GM23338 (cell line): Measurements from ENCODE around the gene FRRS1L. TPM values are rescaled to one million over a fixed set of nuclear protein-coding genes. Genes with fewer than 3 reads are reported as not detected.

Experiments used
- ATAC-seq: fragments of 200-7000 bp; cut with Tn5 transposase; 3 replicates; pipeline ENCODE4 v1.9.1; 2020
- DNase-seq: peaks from one replicate; pipeline ENCODE4 v3.0.0-alpha.2; 2015; ENCODE audit warnings: low spot score
- H2AFZ ChIP-seq: fragments of 200-600 bp; sonication (generic); 2 replicates; pipeline ENCODE4 v1.8.0; 2016; ENCODE audit warnings: antibody characterized with exemption, mild to moderate bottlenecking, moderate library complexity
- H3F3A ChIP-seq: fragments of 200-600 bp; sonication (generic); replicated peaks from 2 replicates; pipeline ENCODE4 v1.8.0; 2017; ENCODE audit warnings: antibody characterized with exemption, mixed run types, low read depth
- H3K27ac ChIP-seq: fragments of 200-600 bp; sonication (generic); 2 replicates; pipeline ENCODE4 v1.6.1; 2016; ENCODE audit warnings: low read depth
- H3K27me3 ChIP-seq: fragments of 200-600 bp; sonication (generic); 2 replicates; pipeline ENCODE4 v1.8.0; 2016; ENCODE audit warnings: mild to moderate bottlenecking, mixed run types, moderate library complexity; ENCODE audit not compliant: insufficient read depth
- H3K36me3 ChIP-seq: fragments of 200-600 bp; sonication (generic); 2 replicates; pipeline ENCODE4 v1.8.0; 2016; ENCODE audit warnings: mild to moderate bottlenecking; ENCODE audit not compliant: insufficient read depth
- H3K4me1 ChIP-seq: fragments of 200-600 bp; sonication (generic); 2 replicates; pipeline ENCODE4 v1.8.0; 2016; ENCODE audit warnings: mild to moderate bottlenecking, moderate library complexity; ENCODE audit not compliant: insufficient read depth
- H3K4me2 ChIP-seq: fragments of 200-600 bp; sonication (generic); 2 replicates; pipeline ENCODE4 v1.7.1; 2017; ENCODE audit warnings: mixed run types
- H3K4me3 ChIP-seq: fragments of 200-600 bp; sonication (generic); 2 replicates; pipeline ENCODE4 v1.6.1; 2016; ENCODE audit warnings: mixed run types
- H3K79me2 ChIP-seq: fragments of 200-600 bp; sonication (generic); replicated peaks from 2 replicates; pipeline ENCODE4 v1.8.0; 2017; ENCODE audit warnings: mild to moderate bottlenecking; ENCODE audit not compliant: insufficient read depth
- H3K9me2 ChIP-seq: fragments of 200-600 bp; sonication (generic); 2 replicates; pipeline ENCODE4 v1.8.0; 2017; ENCODE audit not compliant: insufficient read depth
- H4K20me1 ChIP-seq: fragments of 200-600 bp; sonication (generic); replicated peaks from 2 replicates; pipeline ENCODE4 v1.8.0; 2017; ENCODE audit warnings: mild to moderate bottlenecking; ENCODE audit not compliant: insufficient read depth
- H3K27ac Mint-ChIP-seq: 2 replicates; pipeline ENCODE4 v1.8.0; 2020; ENCODE audit warnings: inconsistent platforms, mild to moderate bottlenecking, moderate library complexity, mixed read lengths
- H3K27me3 Mint-ChIP-seq: 3 replicates; pipeline ENCODE4 v1.8.0; 2022; ENCODE audit warnings: low read depth, mild to moderate bottlenecking, moderate library complexity, mixed read lengths, inconsistent platforms; ENCODE audit not compliant: insufficient read depth, poor library complexity
- H3K36me3 Mint-ChIP-seq: 3 replicates; pipeline ENCODE4 v1.8.0; 2021; ENCODE audit warnings: low read depth, mild to moderate bottlenecking, inconsistent platforms, moderate library complexity, mixed read lengths
- H3K4me1 Mint-ChIP-seq: 3 replicates; pipeline ENCODE4 v1.8.0; 2020; ENCODE audit warnings: mild to moderate bottlenecking, inconsistent platforms, mixed read lengths
- H3K4me3 Mint-ChIP-seq: 3 replicates; pipeline ENCODE4 v1.8.0; 2021; ENCODE audit warnings: moderate library complexity, mild to moderate bottlenecking, inconsistent platforms, mixed read lengths
- H3K9me3 Mint-ChIP-seq: 3 replicates; pipeline ENCODE4 v1.8.0; 2020; ENCODE audit warnings: moderate library complexity, mild to moderate bottlenecking, inconsistent platforms, mixed read lengths
- CREB1 ChIP-seq: fragments of 250-450 bp; sonication (Bioruptor Pico); IDR thresholded peaks from 2 replicates; pipeline ENCODE4 v1.5.0; 2020; ENCODE audit warnings: low read depth, mild to moderate bottlenecking, moderate library complexity
- CTCF ChIP-seq, 2 experiments: fragments of 200-600 bp in 1 of 2; sonication (generic) in 1 of 2; conservative IDR thresholded peaks; 2 replicates each; pipeline versions ENCODE4 v1.5.1 to v1.6.1; 2016 to 2017; ENCODE audit warnings: antibody characterized with exemption in 2 of 2, low read depth in 2 of 2, mild to moderate bottlenecking in 2 of 2, moderate library complexity in 1 of 2
- ETS1 ChIP-seq: IDR thresholded peaks from 2 replicates; pipeline ENCODE4 v1.6.1; 2016; ENCODE audit warnings: antibody characterized with exemption
- EZH2 ChIP-seq: fragments of 200-600 bp; sonication (generic); IDR thresholded peaks from one replicate; pipeline ENCODE4 v1.8.0; 2017; ENCODE audit warnings: antibody characterized with exemption, mild to moderate bottlenecking, low read depth; ENCODE audit not compliant: unreplicated experiment
- EZH2phosphoT487 ChIP-seq: fragments of 200-600 bp; sonication (generic); IDR thresholded peaks from one replicate; pipeline ENCODE4 v1.8.1; 2018; ENCODE audit warnings: antibody characterized with exemption; ENCODE audit not compliant: unreplicated experiment
- JUNB ChIP-seq: IDR thresholded peaks from one replicate; pipeline ENCODE4 v1.6.1; 2016; ENCODE audit warnings: antibody characterized with exemption; ENCODE audit not compliant: unreplicated experiment
- NANOG ChIP-seq: IDR thresholded peaks from 2 replicates; pipeline ENCODE4 v1.6.1; 2016; ENCODE audit warnings: antibody characterized with exemption, borderline replicate concordance
- POLR2AphosphoS5 ChIP-seq: IDR thresholded peaks from 2 replicates; pipeline ENCODE4 v1.6.1; 2016; ENCODE audit warnings: antibody characterized with exemption, low read depth
- REST ChIP-seq: IDR thresholded peaks from one replicate; pipeline ENCODE4 v1.6.1; 2018; ENCODE audit warnings: antibody characterized with exemption; ENCODE audit not compliant: unreplicated experiment
- STAT1 ChIP-seq: IDR thresholded peaks from one replicate; pipeline ENCODE4 v1.6.1; 2016; ENCODE audit warnings: antibody characterized with exemption; ENCODE audit not compliant: unreplicated experiment
- ZNF114 ChIP-seq: fragments of 250-450 bp; sonication (Bioruptor Pico); IDR thresholded peaks from 2 replicates; pipeline ENCODE4 v1.5.0; 2020; ENCODE audit warnings: mild to moderate bottlenecking, moderate library complexity
- ZNF331 ChIP-seq: fragments of 250-450 bp; sonication (Bioruptor Pico); IDR thresholded peaks from 2 replicates; pipeline ENCODE4 v1.5.0; 2020; ENCODE audit warnings: low read depth, mild to moderate bottlenecking, moderate library complexity
- ZNF462 ChIP-seq: fragments of 250-450 bp; sonication (Bioruptor Pico); IDR thresholded peaks from 2 replicates; pipeline ENCODE4 v1.5.0; 2020; ENCODE audit warnings: mild to moderate bottlenecking, moderate library complexity
- polyA plus RNA-seq: library from polyadenylated mRNA; unstranded; fragments of >200 nt; fragmentation: Nextera tagmentation; extraction: Ambion mirVana; gene quantifications from 2 replicates; pipeline ENCODE4 v1.2.1, GENCODE V29; 2016
- total RNA-seq: library from RNA; depleted of rRNA; stranded (reverse); fragments of >200 nt; shearing (Covaris generic); gene quantifications from 2 replicates; pipeline ENCODE4 v1.2.3, GENCODE V29; 2014

Gene FRRS1L
- total and polyA plus RNA-seq, 2 experiments from 2014 or later, result 0.37 to 1.1 TPM

- H3K4me3 ChIP-seq, result no peak overlapping the region
- H3F3A ChIP-seq, result no peaks in the 10 kb centered on the region
- no peak overlapping the region for H2AFZ ChIP-seq
- peaks cover 98% of the 10 kb centered on the region for H3K79me2 ChIP-seq
- H3K4me2 ChIP-seq, result peak overlapping the region; percentile 22
- H3K27ac Mint-ChIP-seq, result peak overlapping the region; percentile 68
- H3K9me2 ChIP-seq, result no peaks in the 10 kb centered on the region
- H3K36me3 Mint-ChIP-seq, result peaks cover 11% of the 10 kb centered on the region
- DNase-seq (no peak), ATAC-seq (no peak)
- peaks cover 48% of the 10 kb centered on the region for H3K4me1 ChIP-seq
- H3K36me3 ChIP-seq, result 0 out of 2 replicates have a peak, but pooled peaks cover 2% of the 10 kb centered on the region
- peaks cover 2% of the 10 kb centered on the region for H3K27me3 Mint-ChIP-seq
- no peaks in the 10 kb centered on the region for H3K9me3 Mint-ChIP-seq
- peaks cover 54% of the 10 kb centered on the region for H4K20me1 ChIP-seq
- peaks cover 40% of the 10 kb centered on the region for H3K4me1 Mint-ChIP-seq
- H3K4me3 Mint-ChIP-seq, result no peak overlapping the region
- 0 out of 2 replicates have a peak overlapping the region, but pooled peaks have one; percentile 10 for H3K27ac ChIP-seq
- TF ChIP-seq ETS1, result no peak
- no peak for TF ChIP-seq EZH2
- TF ChIP-seq ZNF114, result no peak
- TF ChIP-seq ZNF331, result no peak
- no peak for TF ChIP-seq JUNB
- no peak for TF ChIP-seq NANOG
- TF ChIP-seq CREB1 (CRISPR knock-in tag), result no peak
- no peak for TF ChIP-seq ZNF462 (CRISPR knock-in tag)
- TF ChIP-seq CTCF (conservative IDR thresholded peaks at IDR 0.05; ENCODE audit: low read depth in 2 of 2), result no peak
- no peak for TF ChIP-seq STAT1
- no peak for TF ChIP-seq REST
- TF ChIP-seq EZH2phosphoT487, result no peak
- TF ChIP-seq POLR2AphosphoS5, result no peak
- no peaks in the 10 kb centered on the region for H3K27me3 ChIP-seq
Measured at GRCh38 chr9:109097146-109097545, 69.9 kb downstream of the FRRS1L start.
